Measurements from ENCODE around the gene ZC3H7A.
"Not testable (repeated sequence)": the region's sequence is repeated elsewhere in the genome, so short reads cannot be mapped to it uniquely, and the experiment has no call there.

ZC3H7A gene

GRCh38 chr16:11795887-11796226, 1.2 kb downstream of the ZC3H7A start:
- ATAC-seq (replicated peaks) = no peak
- Mint-ChIP-seq H3K27ac (peak overlapping the region; percentile 93 to 97), H3K4me3 (peak overlapping the region; percentile 91 to 94), H3K4me1 (ENCODE audit: low read depth in 2 of 2) (peaks cover 57 to 72% of the 10 kb centered on the region in 2 donors), H3K9me3 (no peaks in the 10 kb centered on the region), H3K27me3 (no peaks in the 10 kb centered on the region), H3K36me3 (ENCODE audit: insufficient read depth) (peaks cover 30% of the 10 kb centered on the region)
- no peak for DNase-seq

DNA sequence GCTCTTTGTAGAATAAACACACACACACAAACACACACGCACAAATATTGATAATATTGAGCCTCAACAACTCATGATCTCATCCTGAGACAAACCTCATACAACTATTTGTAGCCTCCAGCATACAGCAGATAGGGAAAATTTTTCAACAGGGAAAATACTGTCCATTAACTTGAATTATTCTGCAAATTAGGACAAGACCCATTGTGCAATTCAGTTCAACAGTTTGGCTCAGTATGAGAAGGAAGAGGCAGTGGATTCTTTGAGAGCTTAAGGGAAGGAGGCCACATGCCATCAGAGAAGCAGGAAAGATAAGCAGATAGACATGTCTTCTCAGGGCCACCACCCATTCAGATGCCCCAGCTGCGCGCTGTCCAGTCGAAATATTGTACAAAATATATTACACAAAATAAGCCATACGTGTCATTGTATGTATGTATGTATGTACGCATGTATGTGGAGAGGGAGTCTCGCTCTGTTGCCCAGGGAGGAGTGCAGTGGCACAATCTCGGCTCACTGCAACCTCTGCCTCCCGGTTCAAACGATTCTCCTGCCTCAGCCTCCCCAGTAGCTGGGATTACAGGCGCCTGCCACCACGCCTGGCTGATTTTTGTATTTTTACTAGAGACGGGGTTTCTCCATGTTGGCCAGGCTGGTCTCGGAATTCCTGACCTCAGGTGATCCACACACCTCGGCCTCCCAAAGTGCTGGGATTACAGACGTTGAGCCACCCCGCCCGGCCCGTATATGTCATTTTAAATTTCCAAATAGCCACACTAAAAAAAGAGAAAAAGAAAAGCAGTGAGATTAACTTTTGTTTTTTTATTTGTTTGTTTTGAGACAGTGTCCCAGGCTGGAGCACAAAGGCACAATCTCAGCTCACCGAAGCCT, 1.8 kb downstream of the ZC3H7A start:
- Mint-ChIP-seq H3K27me3 (no peaks in the 10 kb centered on the region), H3K9me3 (no peaks in the 10 kb centered on the region), H3K36me3 (ENCODE audit: insufficient read depth) (peaks cover 32% of the 10 kb centered on the region), H3K4me3 (peak overlapping the region; percentile 91 to 94), H3K27ac (peak overlapping the region; percentile 93 to 97), H3K4me1 (ENCODE audit: low read depth in 2 of 2) (peaks cover 58 to 68% of the 10 kb centered on the region in 2 donors)
- no peak for ATAC-seq (replicated peaks)
- no peak for DNase-seq

DNA sequence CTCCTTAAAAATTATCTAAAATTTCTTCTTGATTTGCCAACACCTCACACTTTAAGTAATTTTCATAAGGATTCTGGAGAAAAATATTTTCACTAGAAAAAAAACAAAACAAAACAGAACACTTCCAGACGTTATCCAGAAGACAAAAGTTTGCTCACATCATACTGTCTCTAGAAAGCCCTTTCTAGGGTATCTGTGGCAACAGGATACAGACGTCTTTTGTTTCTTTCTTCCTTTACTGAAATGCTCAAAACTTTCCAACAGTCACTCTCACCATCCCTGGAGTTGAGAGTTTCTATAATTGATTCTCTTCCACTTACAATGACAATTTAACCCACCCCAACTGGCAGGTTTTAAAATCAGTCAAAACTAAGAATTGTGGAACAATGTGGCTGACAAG, 2.6 kb downstream of the ZC3H7A start:
- no peak for DNase-seq

DNA sequence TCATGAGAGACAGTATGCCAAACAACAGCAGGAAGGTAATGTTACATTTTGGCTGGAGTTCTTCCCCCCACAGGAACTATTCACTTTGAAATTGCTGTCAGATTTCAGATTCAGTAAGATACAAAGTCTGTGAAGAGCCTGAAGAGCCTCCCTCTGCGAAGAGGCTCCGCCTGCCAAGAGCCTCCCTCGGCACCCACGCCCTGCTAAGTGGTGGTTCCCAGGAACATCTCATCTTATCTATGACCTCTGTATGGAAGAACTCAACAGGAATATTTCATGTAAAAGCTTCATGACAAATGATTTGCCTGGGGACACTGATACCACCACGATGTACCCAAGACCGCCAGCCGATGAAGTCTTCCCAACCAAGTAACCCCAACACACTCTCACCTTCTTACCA, 3.2 kb downstream of the ZC3H7A start:
- no peak for DNase-seq
- ATAC-seq (replicated peaks) = no peak
- H3K27me3 Mint-ChIP-seq = no peaks in the 10 kb centered on the region
- peak overlapping the region in 1 of 2 donors; percentile 94 for H3K4me3 Mint-ChIP-seq
- no peaks in the 10 kb centered on the region for H3K9me3 Mint-ChIP-seq
- H3K36me3 Mint-ChIP-seq (ENCODE audit: insufficient read depth) = peaks cover 28% of the 10 kb centered on the region
- peak overlapping the region; percentile 93 to 97 for H3K27ac Mint-ChIP-seq
- peaks cover 48 to 65% of the 10 kb centered on the region in 2 donors for H3K4me1 Mint-ChIP-seq (ENCODE audit: low read depth in 2 of 2)

More for the DNA sequence above, 2.6 kb downstream of the ZC3H7A start:
- Mint-ChIP-seq H3K27me3 (no peaks in the 10 kb centered on the region), H3K9me3 (no peaks in the 10 kb centered on the region), H3K27ac (peak overlapping the region; percentile 93 to 97), H3K36me3 (ENCODE audit: insufficient read depth) (peaks cover 28% of the 10 kb centered on the region), H3K4me3 (peak overlapping the region; percentile 91 to 94), H3K4me1 (ENCODE audit: low read depth in 2 of 2) (peaks cover 52 to 67% of the 10 kb centered on the region in 2 donors)
- ATAC-seq (replicated peaks) = no peak

DNA sequence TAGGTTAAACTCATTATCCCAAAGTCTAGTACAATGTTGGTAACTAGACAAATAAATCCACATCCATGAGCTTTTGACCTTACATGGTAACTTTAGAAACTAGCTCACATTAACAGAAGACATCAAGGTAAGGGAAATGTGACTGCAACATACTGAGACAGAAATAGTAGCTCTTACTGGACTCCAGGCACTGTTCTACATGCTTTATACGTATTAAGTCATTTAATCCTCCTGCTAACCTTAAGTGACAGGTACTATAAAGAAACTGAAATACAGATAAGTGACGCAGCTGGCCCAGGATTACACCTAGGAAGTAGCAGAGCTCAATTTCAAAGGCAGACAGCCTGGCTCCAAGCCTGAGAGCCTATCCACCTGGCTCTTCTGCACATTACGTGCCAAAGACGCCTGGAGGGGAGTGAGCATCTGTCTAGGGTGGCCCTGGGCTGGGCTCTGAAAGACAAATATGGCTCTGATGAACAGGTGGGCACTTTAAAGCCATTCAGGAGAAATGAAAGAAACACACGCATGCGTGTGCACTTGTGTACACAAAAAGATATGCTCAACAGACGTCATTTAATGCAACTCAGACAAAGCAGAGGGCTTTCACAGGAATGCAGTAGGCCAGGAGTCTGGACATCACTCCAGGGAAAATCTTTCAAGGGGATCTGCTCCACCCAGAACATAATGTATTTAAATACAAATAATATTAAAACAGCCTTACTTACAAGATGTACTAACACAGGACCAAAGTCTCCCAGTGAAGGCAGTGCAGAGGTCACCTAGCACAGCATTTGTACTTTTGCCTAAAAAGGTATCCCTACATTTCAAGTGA, 4.4 kb downstream of the ZC3H7A start:
- no peak for ATAC-seq (replicated peaks)

DNA sequence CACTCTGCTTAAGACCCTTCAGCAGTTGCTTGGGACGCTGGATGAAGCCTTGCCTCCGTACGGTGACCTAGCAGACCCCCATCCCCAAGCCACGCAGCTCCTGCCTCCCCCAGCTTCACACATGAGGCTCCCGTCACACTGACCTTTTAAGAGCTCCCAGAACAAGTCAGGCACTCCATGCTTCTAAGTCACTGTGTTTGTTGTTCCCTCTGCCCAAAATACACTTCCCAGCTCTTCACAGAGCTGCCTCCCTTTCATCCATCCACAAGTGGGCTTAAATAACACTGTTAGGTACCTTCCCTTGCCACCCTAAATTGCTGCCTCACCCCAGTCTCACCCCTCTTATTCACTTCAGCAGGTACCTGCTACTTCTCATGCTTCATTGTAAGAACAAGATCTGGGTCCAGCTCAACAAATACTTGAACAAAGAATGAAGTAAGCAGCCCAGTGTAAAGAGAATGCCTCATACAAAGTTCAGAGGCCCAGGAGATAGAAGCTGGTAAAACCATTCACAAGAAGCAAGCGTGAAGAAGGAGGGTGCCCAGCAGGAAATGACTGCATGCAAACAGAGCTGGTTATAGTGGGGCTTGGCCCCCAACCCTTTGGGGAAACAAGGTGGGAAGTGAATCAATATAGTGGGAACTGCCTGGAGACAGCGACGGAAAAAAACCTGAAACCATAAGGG, 5.8 kb downstream of the ZC3H7A start:
- Mint-ChIP-seq H3K4me3 (no peak overlapping the region), H3K27me3 (no peaks in the 10 kb centered on the region), H3K9me3 (no peaks in the 10 kb centered on the region), H3K27ac (peak overlapping the region; percentile 1 to 80), H3K4me1 (ENCODE audit: low read depth in 2 of 2) (peaks cover 50 to 75% of the 10 kb centered on the region in 2 donors), H3K36me3 (ENCODE audit: insufficient read depth) (peaks cover 32% of the 10 kb centered on the region)
- ATAC-seq (replicated peaks) = no peak
- no peak for DNase-seq

More for the DNA sequence above, 4.4 kb downstream of the ZC3H7A start:
- Mint-ChIP-seq H3K27me3 (no peaks in the 10 kb centered on the region), H3K36me3 (ENCODE audit: insufficient read depth) (peaks cover 35% of the 10 kb centered on the region), H3K27ac (peak overlapping the region; percentile 1 to 97), H3K4me1 (ENCODE audit: low read depth in 2 of 2) (peaks cover 41 to 63% of the 10 kb centered on the region in 2 donors), H3K4me3 (no peak overlapping the region), H3K9me3 (no peaks in the 10 kb centered on the region)
- DNase-seq = no peak

- peaks cover 26% of the 10 kb centered on the region for H3K36me3 Mint-ChIP-seq (ENCODE audit: insufficient read depth)
- no peaks in the 10 kb centered on the region for H3K9me3 Mint-ChIP-seq
- peaks cover 35 to 64% of the 10 kb centered on the region in 2 donors for H3K4me1 Mint-ChIP-seq (ENCODE audit: low read depth in 2 of 2)
- H3K27me3 Mint-ChIP-seq = no peaks in the 10 kb centered on the region
- ATAC-seq (replicated peaks) = no peak
- no peak for DNase-seq
- H3K27ac Mint-ChIP-seq = peak overlapping the region; percentile 76 to 88
- no peak overlapping the region for H3K4me3 Mint-ChIP-seq
Observed at GRCh38 chr16:11788914-11789313, 8.1 kb downstream of the ZC3H7A start.

DNA sequence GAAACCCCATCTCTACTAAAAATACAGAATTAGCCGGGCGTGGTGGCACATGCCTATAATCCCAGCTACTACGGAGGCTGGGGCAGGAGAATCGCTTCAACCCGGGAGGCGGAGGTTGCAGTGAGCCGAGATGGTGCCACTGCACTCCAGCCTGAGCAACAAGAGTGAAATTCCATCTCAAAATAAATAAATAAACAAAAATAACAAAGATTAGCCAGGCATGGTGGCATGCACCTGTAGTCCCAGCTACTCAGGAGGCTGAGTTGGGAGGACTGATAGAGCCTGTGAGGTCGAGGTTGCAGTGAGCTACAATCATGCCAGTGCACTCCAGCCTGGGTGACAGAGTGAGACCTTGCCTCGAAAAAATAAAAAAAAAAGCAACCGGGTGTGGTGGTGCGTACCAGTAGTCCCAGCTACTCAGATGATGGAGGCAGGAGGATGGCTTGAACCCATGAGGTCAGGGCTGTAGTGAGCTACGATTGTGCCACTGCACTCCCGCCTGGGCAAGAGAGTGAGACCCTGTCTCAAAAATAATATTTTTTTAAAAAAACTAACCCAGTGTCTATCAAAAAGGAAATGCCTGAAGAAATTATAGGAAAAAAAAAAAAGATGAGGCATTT, 12.0 kb downstream of the ZC3H7A start:
- ATAC-seq (replicated peaks); H3K9me3 Mint-ChIP-seq; DNase-seq; H3K27me3 Mint-ChIP-seq: not testable (repeated sequence)
- peak overlapping the region; percentile 99 for H3K27ac Mint-ChIP-seq
- peak overlapping the region in 1 of 2 donors; percentile 14 for H3K4me3 Mint-ChIP-seq
- H3K4me1 Mint-ChIP-seq (ENCODE audit: low read depth in 2 of 2) = peaks cover 35 to 49% of the 10 kb centered on the region in 2 donors
- H3K36me3 Mint-ChIP-seq (ENCODE audit: insufficient read depth) = peaks cover 39% of the 10 kb centered on the region

- H3K9me3 Mint-ChIP-seq; DNase-seq; ATAC-seq (replicated peaks); H3K27me3 Mint-ChIP-seq: not testable (repeated sequence)
- Mint-ChIP-seq H3K4me3 (peak overlapping the region in 1 of 2 donors; percentile 14), H3K36me3 (ENCODE audit: insufficient read depth) (peaks cover 41% of the 10 kb centered on the region), H3K27ac (peak overlapping the region; percentile 99), H3K4me1 (ENCODE audit: low read depth in 2 of 2) (peaks cover 35 to 47% of the 10 kb centered on the region in 2 donors)
Observed at GRCh38 chr16:11784381-11784780, 12.7 kb downstream of the ZC3H7A start.

DNA sequence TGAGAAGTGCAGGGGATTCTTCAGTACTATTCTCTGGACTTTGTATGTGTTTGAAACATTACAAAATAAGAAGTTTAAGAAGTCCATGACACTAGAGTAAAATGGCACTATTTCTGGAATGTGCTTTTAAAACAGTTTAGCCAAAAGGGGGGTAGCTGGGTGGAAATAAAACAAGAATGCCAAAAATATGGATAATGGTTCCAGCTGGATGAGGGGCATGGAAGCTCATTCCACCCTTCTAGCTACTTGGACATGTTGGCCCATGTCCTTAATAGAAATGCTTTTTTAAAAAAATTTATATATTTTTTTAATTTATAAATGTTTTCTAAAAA, 13.1 kb downstream of the ZC3H7A start:
- Mint-ChIP-seq H3K4me1 (ENCODE audit: low read depth in 2 of 2) (peaks cover 35 to 47% of the 10 kb centered on the region in 2 donors), H3K36me3 (ENCODE audit: insufficient read depth) (peaks cover 42% of the 10 kb centered on the region)
- no peak for ATAC-seq (replicated peaks)

DNA sequence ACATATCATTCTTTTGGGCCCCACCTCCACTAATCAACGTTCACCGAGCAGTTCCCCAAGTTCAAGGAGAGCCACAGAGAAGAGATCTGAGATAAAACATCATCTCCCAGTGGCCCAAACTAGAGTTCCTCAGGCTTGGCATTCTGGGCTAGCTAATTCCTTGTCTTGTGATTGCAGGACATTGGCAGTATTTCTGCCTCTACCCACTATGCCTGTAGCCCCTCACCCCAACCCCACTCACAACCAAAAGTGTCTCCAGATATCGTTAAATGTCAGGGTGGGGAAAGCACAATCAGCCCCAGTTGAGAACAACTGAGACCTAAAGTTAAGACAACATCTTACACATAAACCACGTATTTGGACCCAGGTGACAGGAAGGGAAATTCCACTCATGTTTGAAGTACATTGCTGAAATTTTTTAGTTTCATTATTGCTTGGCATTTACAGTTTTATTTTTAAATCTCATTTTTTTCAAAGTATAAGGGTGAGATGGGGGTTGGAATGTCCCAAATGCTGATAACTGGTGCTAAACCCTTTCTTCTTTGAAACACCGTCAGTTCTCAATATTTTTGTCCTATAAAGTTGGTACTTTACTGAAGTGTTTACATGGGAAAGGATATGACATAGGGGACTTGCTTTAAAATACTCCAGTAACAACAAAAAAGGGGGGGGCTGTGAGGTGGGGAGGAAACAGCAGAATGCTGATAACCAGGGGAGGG, 13.6 kb downstream of the ZC3H7A start:
- ATAC-seq (replicated peaks) = peak; percentile 88
- no peaks in the 10 kb centered on the region for H3K27me3 Mint-ChIP-seq
- H3K9me3 Mint-ChIP-seq = no peaks in the 10 kb centered on the region
- peaks cover 45% of the 10 kb centered on the region for H3K36me3 Mint-ChIP-seq (ENCODE audit: insufficient read depth)
- peak; percentile 33 to 49 (median 42) for DNase-seq
- H3K4me3 Mint-ChIP-seq = peak overlapping the region; percentile 85 to 88
- peak overlapping the region; percentile 99 for H3K27ac Mint-ChIP-seq
- peaks cover 35 to 42% of the 10 kb centered on the region in 2 donors for H3K4me1 Mint-ChIP-seq (ENCODE audit: low read depth in 2 of 2)

More for the DNA sequence above, 13.1 kb downstream of the ZC3H7A start:
- no peak for DNase-seq
- peak overlapping the region; percentile 85 to 88 for H3K4me3 Mint-ChIP-seq
- no peaks in the 10 kb centered on the region for H3K9me3 Mint-ChIP-seq
- peak overlapping the region; percentile 99 for H3K27ac Mint-ChIP-seq
- no peaks in the 10 kb centered on the region for H3K27me3 Mint-ChIP-seq

DNA sequence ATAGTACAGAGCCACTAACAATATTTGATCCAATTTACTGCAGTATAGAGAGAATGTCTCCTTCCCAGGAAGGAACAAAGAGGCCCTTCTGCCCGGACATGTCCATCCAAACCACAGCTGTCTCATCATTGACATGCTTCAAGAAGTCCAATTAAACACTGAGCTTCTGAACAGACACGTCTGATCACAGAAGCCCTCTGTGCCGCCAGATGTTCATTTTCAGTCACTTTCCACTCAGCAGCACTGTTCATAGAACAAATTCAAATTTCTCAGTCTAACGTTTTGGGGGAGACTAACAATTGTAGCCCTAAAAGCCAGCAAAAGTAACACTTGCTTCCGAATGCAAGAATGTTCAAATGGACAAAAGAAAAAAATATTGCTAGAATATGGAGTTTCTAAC, 15.3 kb downstream of the ZC3H7A start:
- peak overlapping the region in 1 of 2 donors; percentile 21 for H3K4me3 Mint-ChIP-seq

More for the DNA sequence above, 15.3 kb downstream of the ZC3H7A start:
- peaks cover 47% of the 10 kb centered on the region for H3K36me3 Mint-ChIP-seq (ENCODE audit: insufficient read depth)
- H3K9me3 Mint-ChIP-seq = no peaks in the 10 kb centered on the region
- DNase-seq = no peak
- peaks cover 22 to 27% of the 10 kb centered on the region in 2 donors for H3K4me1 Mint-ChIP-seq (ENCODE audit: low read depth in 2 of 2)
- H3K27ac Mint-ChIP-seq = peak overlapping the region; percentile 99
- no peak for ATAC-seq (replicated peaks)
- H3K27me3 Mint-ChIP-seq = no peaks in the 10 kb centered on the region

All from effector memory CD8-positive, alpha-beta T cell (primary cell).